HepG2 (cell line): Measurements from ENCODE around the gene TMEM121. TPM values are rescaled to one million over a fixed set of nuclear protein-coding genes. Genes with fewer than 3 reads are reported as not detected.

Experiments
- DNMT1 ChIP-seq: sonication (generic); formaldehyde crosslinking; IDR thresholded peaks from 2 replicates; pipeline ENCODE4 v1.5.1; 2020; ENCODE audit warnings: mild to moderate bottlenecking, missing genetic modification reagents
- GLI4 ChIP-seq: sonication (generic); formaldehyde crosslinking; IDR thresholded peaks from 2 replicates; pipeline ENCODE4 v1.5.1; 2020; ENCODE audit warnings: missing genetic modification reagents, mild to moderate bottlenecking, moderate library complexity, borderline replicate concordance
- HBP1 ChIP-seq: IDR thresholded peaks from 2 replicates; pipeline ENCODE4 v1.6.1; 2016; ENCODE audit warnings: low read depth, control low read depth
- HNRNPL ChIP-seq: fragments of 200-400 bp; formaldehyde crosslinking; IDR thresholded peaks from 2 replicates; pipeline ENCODE4 v1.6.1; 2017; ENCODE audit warnings: mild to moderate bottlenecking, low read depth, low read length
- KDM2A ChIP-seq: sonication (generic); formaldehyde crosslinking; IDR thresholded peaks from 2 replicates; pipeline ENCODE4 v1.4.0; 2020; ENCODE audit warnings: low read depth, missing genetic modification reagents, borderline replicate concordance
- KLF12 ChIP-seq: sonication (generic); formaldehyde crosslinking; IDR thresholded peaks from 2 replicates; pipeline ENCODE4 v1.4.0; 2020; ENCODE audit warnings: missing genetic modification reagents, borderline replicate concordance
- NFYC ChIP-seq: IDR thresholded peaks from 2 replicates; pipeline ENCODE4 v1.6.1; 2016; ENCODE audit warnings: missing genetic modification reagents, missing compliant biosample characterization
- PBX2 ChIP-seq: IDR thresholded peaks from 2 replicates; pipeline ENCODE4 v1.6.1; 2016; ENCODE audit warnings: control low read depth
- RORA ChIP-seq: sonication (generic); formaldehyde crosslinking; IDR thresholded peaks from 2 replicates; pipeline ENCODE4 v1.5.0; 2020; ENCODE audit warnings: mild to moderate bottlenecking, missing genetic modification reagents, moderate library complexity
- UBTF ChIP-seq: sonication (generic); formaldehyde crosslinking; IDR thresholded peaks from 2 replicates; pipeline ENCODE4 v1.4.0; 2020; ENCODE audit warnings: mild to moderate bottlenecking, missing genetic modification reagents
- WIZ ChIP-seq: sonication (generic); formaldehyde crosslinking; IDR thresholded peaks from 2 replicates; pipeline ENCODE4 v1.5.1; 2020; ENCODE audit warnings: mild to moderate bottlenecking, missing genetic modification reagents
- ZNF276 ChIP-seq: sonication (generic); formaldehyde crosslinking; IDR thresholded peaks from 2 replicates; pipeline ENCODE4 v1.4.0; 2020; ENCODE audit warnings: mild to moderate bottlenecking, low read depth, missing genetic modification reagents
- ZNF547 ChIP-seq: sonication (generic); formaldehyde crosslinking; IDR thresholded peaks from 2 replicates; pipeline ENCODE4 v1.5.1; 2020; ENCODE audit warnings: mild to moderate bottlenecking, missing genetic modification reagents
- ZNF580 ChIP-seq: IDR thresholded peaks from 2 replicates; pipeline ENCODE4 v1.6.1; 2016; ENCODE audit warnings: low read depth, borderline replicate concordance
- ZNF850 ChIP-seq: sonication (generic); formaldehyde crosslinking; conservative IDR thresholded peaks from 2 replicates; pipeline ENCODE4 v1.9.0; 2021; ENCODE audit warnings: mild to moderate bottlenecking, missing genetic modification reagents
- ZSCAN25 ChIP-seq: sonication (generic); formaldehyde crosslinking; IDR thresholded peaks from 2 replicates; pipeline ENCODE4 v1.8.0; 2022; ENCODE audit warnings: mild to moderate bottlenecking, missing genetic modification reagents
- ZUFSP ChIP-seq: sonication (generic); formaldehyde crosslinking; IDR thresholded peaks from 2 replicates; pipeline ENCODE4 v1.9.0; 2021; ENCODE audit warnings: missing genetic modification reagents, mild to moderate bottlenecking, borderline replicate concordance
- polyA plus RNA-seq, 8 experiments: library from polyadenylated mRNA; depleted of rRNA in 3 of 8; stranded (reverse) in 7 of 8; unstranded in 1 of 8; fragments of >200 nt; fragmentation: Illumina TruSeq in 4 of 8; extraction: Trizol in 4 of 8; gene quantifications; 2 replicates each; pipeline versions ENCODE4 v1.2.1 to v1.2.3, GENCODE V29; 2011 to 2016; ENCODE audit warnings: low read depth in 4 of 8, missing spikeins in 1 of 8, mixed read lengths in 1 of 8; ENCODE audit not compliant: insufficient read depth in 1 of 8
- total RNA-seq, 5 experiments: library from RNA; depleted of rRNA; stranded (reverse); fragments of >200 nt; fragmentation: Illumina TruSeq; extraction: Trizol; gene quantifications; 2 replicates each; pipeline ENCODE4 v1.2.3, GENCODE V29; 2016; ENCODE audit warnings: low read depth in 1 of 5

The TMEM121 gene
- total and polyA plus RNA-seq, 2 of the 13 experiments (the other 11 are each of a cell fraction or from before 2014, with no cell fraction given) = 6.6 to 19.0 TPM

GRCh38 chr14:105526776-105527380, 495 bp downstream of the TMEM121 start (continued):
- TF ChIP-seq UBTF (CRISPR knock-in tag) (peak; percentile 21), PBX2 (CRISPR knock-in tag) (no peak), KDM2A (CRISPR knock-in tag) (peak; percentile 19; the same call in 1 of the 2 replicates), ZNF850 (CRISPR knock-in tag) (0 out of 2 replicates have a peak, but pooled peaks have one; percentile 62), WIZ (CRISPR knock-in tag) (no peak), ZNF580 (no peak), ZNF547 (CRISPR knock-in tag) (no peak), ZSCAN25 (CRISPR knock-in tag) (0 out of 2 replicates have a peak, but pooled peaks have one; percentile 62), HNRNPL (0 out of 2 replicates have a peak, but pooled peaks have one; percentile 34), GLI4 (CRISPR knock-in tag) (no peak), RORA (CRISPR knock-in tag) (no peak), ZNF276 (no peak), NFYC (CRISPR knock-in tag) (no peak), DNMT1 (CRISPR knock-in tag) (no peak), ZUFSP (CRISPR knock-in tag) (no peak), KLF12 (no peak), HBP1 (0 out of 2 replicates have a peak, but pooled peaks have one; percentile 22)
